Transverse colon (tissue), 4 donors: ENCODE measurements around the gene HPGD. TPM values are rescaled to one million over a fixed set of nuclear protein-coding genes. Genes with fewer than 3 reads are reported as not detected.

Experiments used
- DNase-seq: peaks from one replicate; pipeline ENCODE4 v3.0.0-alpha.2; 2019
- H3K27ac ChIP-seq, 4 donors: fragments of 200-600 bp; sonication (generic); 2 replicates each; pipeline ENCODE4 v1.5.1; 2016 to 2018; ENCODE audit warnings: inconsistent platforms in 4 of 4
- H3K27me3 ChIP-seq: fragments of 200-600 bp; sonication (generic); 2 replicates; pipeline ENCODE4 v1.5.1; 2017; ENCODE audit warnings: inconsistent platforms
- H3K36me3 ChIP-seq, 4 donors: fragments of 200-600 bp; sonication (generic); 2 replicates each; pipeline ENCODE4 v1.5.1; 2017 to 2019; ENCODE audit warnings: inconsistent platforms in 4 of 4
- H3K4me1 ChIP-seq, 4 donors: fragments of 200-600 bp; sonication (generic); 2 replicates each; pipeline ENCODE4 v1.5.1; 2017 to 2020; ENCODE audit warnings: inconsistent platforms in 4 of 4
- H3K4me3 ChIP-seq, 4 donors: fragments of 200-600 bp; sonication (generic); 1 replicate in 1 of 4; 2 replicates in 3 of 4; pipeline versions ENCODE4 v1.5.1 to v1.6.1; 2017 to 2019; ENCODE audit warnings: inconsistent platforms in 4 of 4
- H3K9me3 ChIP-seq, 2 donors: fragments of 200-600 bp; sonication (generic); 2 replicates each; pipeline ENCODE4 v1.5.1; 2017 to 2019; ENCODE audit warnings: inconsistent platforms in 2 of 2
- EP300 ChIP-seq: sonication (generic); formaldehyde crosslinking; IDR thresholded peaks from one replicate; pipeline ENCODE4 v1.6.1; 2017; ENCODE audit warnings: antibody characterized with exemption, low read depth
- POLR2A ChIP-seq: fragments of 450-650 bp; IDR thresholded peaks from one replicate; pipeline ENCODE4 v1.6.1; 2016; ENCODE audit warnings: antibody characterized with exemption, mild to moderate bottlenecking, moderate library complexity
- POLR2AphosphoS5 ChIP-seq, 3 donors: sonication (generic); formaldehyde crosslinking; IDR thresholded peaks; one replicate each; pipeline ENCODE4 v1.6.1; 2016; ENCODE audit warnings: antibody characterized with exemption in 3 of 3
- WGBS, 2 donors: methylation state at CpG; one replicate each; pipeline ENCODE4 v1.1.5; 2018; ENCODE audit warnings: low coverage in 1 of 2; 5-methylcytosine and 5-hydroxymethylcytosine counted together
- in situ Hi-C, 4 donors: fragments of 200-750 bp; cut with MboI; loops; one replicate each; pipeline versions ENCODE4 v1.15.0 to v1.15.1; 2017; ENCODE audit warnings: low sequenced_read_pairs in 3 of 4, low pct_ligation_motif_present in 1 of 4, low pct_unique_long_range_greater_than_20kb in 1 of 4
- intact Hi-C: fragments of 100-400 bp; cut with DNase I; formaldehyde crosslinking; loops from one replicate; pipeline ENCODE4 v1.15.1; 2023; ENCODE audit warnings: low total_unique reads
- total RNA-seq, 4 donors: library from RNA; depleted of rRNA; stranded (reverse); fragments of >200 nt; gene quantifications; one replicate each; pipeline ENCODE4 v1.1.0, GENCODE V29; 2016
- TF ChIP-seq, protein P1 (sequence below), 5 experiments: fragments of 200-600 bp in 3 of 5; fragments of 450-650 bp in 2 of 5; sonication (generic) in 3 of 5; IDR thresholded peaks; 1 replicate in 2 of 5; 2 replicates in 3 of 5; pipeline ENCODE4 v1.5.1; 2016 to 2017; ENCODE audit warnings: antibody characterized with exemption in 5 of 5, inconsistent platforms in 3 of 5, mild to moderate bottlenecking in 2 of 5, moderate library complexity in 1 of 5

HPGD gene
- total RNA-seq, 4 donors from 2014 or later: 33.0 to 602 (median 361) TPM

DNA sequence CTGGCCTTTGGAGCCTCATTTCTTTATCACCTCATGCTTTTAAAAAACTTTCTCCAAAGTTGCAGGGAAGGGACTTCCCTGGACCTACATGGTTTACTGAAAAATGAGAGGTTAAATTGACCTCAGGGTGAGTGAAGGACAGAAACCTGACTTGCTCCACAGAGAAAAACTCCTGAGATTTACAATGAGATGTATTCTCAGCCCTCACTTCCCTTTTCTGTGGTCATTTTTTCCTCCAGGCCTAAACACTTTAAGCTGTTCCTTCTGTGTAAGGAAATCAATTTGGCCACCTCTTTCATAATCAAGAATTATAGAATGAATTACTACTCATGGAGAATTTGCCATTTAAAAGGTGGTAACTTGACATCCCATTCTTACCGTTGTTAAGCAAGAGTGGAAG lies 77.9 kb downstream of the HPGD start:
- TF ChIP-seq POLR2AphosphoS5 (IDR thresholded peaks at IDR 0.05) (no peak), EP300 (no peak), POLR2A (no peak)
- TF ChIP-seq, protein P1, sequence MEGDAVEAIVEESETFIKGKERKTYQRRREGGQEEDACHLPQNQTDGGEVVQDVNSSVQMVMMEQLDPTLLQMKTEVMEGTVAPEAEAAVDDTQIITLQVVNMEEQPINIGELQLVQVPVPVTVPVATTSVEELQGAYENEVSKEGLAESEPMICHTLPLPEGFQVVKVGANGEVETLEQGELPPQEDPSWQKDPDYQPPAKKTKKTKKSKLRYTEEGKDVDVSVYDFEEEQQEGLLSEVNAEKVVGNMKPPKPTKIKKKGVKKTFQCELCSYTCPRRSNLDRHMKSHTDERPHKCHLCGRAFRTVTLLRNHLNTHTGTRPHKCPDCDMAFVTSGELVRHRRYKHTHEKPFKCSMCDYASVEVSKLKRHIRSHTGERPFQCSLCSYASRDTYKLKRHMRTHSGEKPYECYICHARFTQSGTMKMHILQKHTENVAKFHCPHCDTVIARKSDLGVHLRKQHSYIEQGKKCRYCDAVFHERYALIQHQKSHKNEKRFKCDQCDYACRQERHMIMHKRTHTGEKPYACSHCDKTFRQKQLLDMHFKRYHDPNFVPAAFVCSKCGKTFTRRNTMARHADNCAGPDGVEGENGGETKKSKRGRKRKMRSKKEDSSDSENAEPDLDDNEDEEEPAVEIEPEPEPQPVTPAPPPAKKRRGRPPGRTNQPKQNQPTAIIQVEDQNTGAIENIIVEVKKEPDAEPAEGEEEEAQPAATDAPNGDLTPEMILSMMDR (IDR thresholded peaks at IDR 0.05): no peak
- H3K4me1 ChIP-seq: peaks cover 6 to 17% (median 12%) of the 10 kb centered on the region in 4 donors
- no peaks in the 10 kb centered on the region for H3K36me3 ChIP-seq
- no peak for DNase-seq
- no peak overlapping the region for H3K27ac ChIP-seq
- no peaks in the 10 kb centered on the region for H3K9me3 ChIP-seq
- intact Hi-C loops: no loop called here
- in situ Hi-C loops: no loop called here
- no peak overlapping the region for H3K4me3 ChIP-seq
- no peaks in the 10 kb centered on the region for H3K27me3 ChIP-seq
- 62% methylated on average over 1 of the region's 1 CpG; no CpG with 5 or more reads in 1 of the 2 donors for WGBS, 2 donors

Other genes with a start within 250 kb of the HPGD start
- gene FBXO8, start 238.8 kb downstream of the HPGD start, total RNA-seq: 10 to 100 TPM; 30.1 to 45.3 (median 37.1) TPM
- 10 to 100 TPM; 13.5 to 40.6 (median 24.4) TPM for gene CEP44, start 238.6 kb downstream of the HPGD start, total RNA-seq